WERI-Rb-1 (cell line): ENCODE results near the gene MBTPS1.

Experiments used
- DNase-seq: peaks from one replicate; pipeline ENCODE4 v3.0.0-alpha.2; 2020
- H3K27ac ChIP-seq: fragments of 250-450 bp; sonication (Bioruptor Pico); 2 replicates; pipeline ENCODE4 v1.5.1; 2020; ENCODE audit warnings: mild to moderate bottlenecking, moderate library complexity
- H3K27me3 ChIP-seq: fragments of 250-450 bp; sonication (Bioruptor Pico); 2 replicates; pipeline ENCODE4 v1.5.1; 2021; ENCODE audit warnings: mild to moderate bottlenecking, low read depth, moderate library complexity; ENCODE audit not compliant: insufficient read depth, severe bottlenecking
- H3K36me3 ChIP-seq: fragments of 250-450 bp; sonication (Bioruptor Pico); 2 replicates; pipeline ENCODE4 v1.5.1; 2020; ENCODE audit warnings: mild to moderate bottlenecking, moderate library complexity
- H3K4me3 ChIP-seq: 2 replicates; pipeline ENCODE4 v1.5.1; 2011; ENCODE audit warnings: low read depth, mild to moderate bottlenecking, control low read depth, low read length
- H3K9me3 ChIP-seq: fragments of 250-450 bp; sonication (Bioruptor Pico); 2 replicates; pipeline ENCODE4 v1.5.1; 2021; ENCODE audit warnings: mild to moderate bottlenecking, moderate library complexity; ENCODE audit not compliant: severe bottlenecking
- CTCF ChIP-seq: IDR thresholded peaks from 2 replicates; pipeline ENCODE4 v1.5.1; 2011; ENCODE audit warnings: low read depth, mild to moderate bottlenecking, control low read depth, inconsistent platforms, low read length

MBTPS1 gene

GRCh38 chr16:84054271-84054670 is 62.5 kb downstream of the MBTPS1 start:
- Histone ChIP-seq H3K27ac (no peak overlapping the region), H3K4me3 (no peak overlapping the region), H3K36me3 (peaks cover 2% of the 10 kb centered on the region; the same call in 1 of the 2 replicates), H3K27me3 (no peaks in the 10 kb centered on the region), H3K9me3 (no peaks in the 10 kb centered on the region)
- no peak for TF ChIP-seq CTCF
- DNase-seq: no peak

GRCh38 chr16:84053237-84053636 is 63.5 kb downstream of the MBTPS1 start:
- no peaks in the 10 kb centered on the region for H3K9me3 ChIP-seq
- no peak overlapping the region for H3K4me3 ChIP-seq
- no peak overlapping the region for H3K27ac ChIP-seq
- no peak for TF ChIP-seq CTCF
- H3K27me3 ChIP-seq: no peaks in the 10 kb centered on the region
- no peak for DNase-seq
- H3K36me3 ChIP-seq: peaks cover 2% of the 10 kb centered on the region; the same call in 1 of the 2 replicates

- Histone ChIP-seq H3K27ac (no peak overlapping the region), H3K4me3 (no peak overlapping the region), H3K9me3 (no peaks in the 10 kb centered on the region), H3K27me3 (no peaks in the 10 kb centered on the region), H3K36me3 (peaks cover 2% of the 10 kb centered on the region; the same call in 1 of the 2 replicates)
- DNase-seq: no peak
- no peak for TF ChIP-seq CTCF
Observed at GRCh38 chr16:84052071-84052622, 64.6 kb downstream of the MBTPS1 start.

- no peak for DNase-seq
- Histone ChIP-seq H3K27me3 (no peaks in the 10 kb centered on the region), H3K36me3 (peaks cover 2% of the 10 kb centered on the region; the same call in 1 of the 2 replicates), H3K9me3 (no peaks in the 10 kb centered on the region), H3K4me3 (no peak overlapping the region), H3K27ac (no peak overlapping the region)
- no peak for TF ChIP-seq CTCF
Observed at GRCh38 chr16:84050316-84050715, 66.4 kb downstream of the MBTPS1 start.

- no peaks in the 10 kb centered on the region for H3K27me3 ChIP-seq
- H3K4me3 ChIP-seq: no peak overlapping the region
- TF ChIP-seq CTCF: no peak
- peaks cover 2% of the 10 kb centered on the region; the same call in 1 of the 2 replicates for H3K36me3 ChIP-seq
- H3K9me3 ChIP-seq: no peaks in the 10 kb centered on the region
- DNase-seq: no peak
- no peak overlapping the region for H3K27ac ChIP-seq
Observed at GRCh38 chr16:84049403-84050060, 67.2 kb downstream of the MBTPS1 start.
